Colonic mucosa (tissue), 4 donors: Measurements from ENCODE around the gene RCCD1. TPM values are rescaled to one million over a fixed set of nuclear protein-coding genes. Genes with fewer than 3 reads are reported as not detected.

Experiments used
- DNase-seq: peaks from one replicate; pipeline ENCODE4 v3.0.0-alpha.2; 2020
- H3K27ac ChIP-seq: fragments of 200-600 bp; one replicate; pipeline ENCODE4 v1.8.0; 2021
- H3K27me3 ChIP-seq: fragments of 200-600 bp; one replicate; pipeline ENCODE4 v1.8.0; 2021
- H3K36me3 ChIP-seq: fragments of 200-600 bp; one replicate; pipeline ENCODE4 v1.8.0; 2021
- H3K4me1 ChIP-seq: fragments of 200-600 bp; one replicate; pipeline ENCODE4 v1.8.0; 2021; ENCODE audit warnings: mild to moderate bottlenecking
- H3K4me3 ChIP-seq: fragments of 200-600 bp; one replicate; pipeline ENCODE4 v1.8.0; 2021
- H3K9ac ChIP-seq, 2 donors: one replicate each; pipeline ENCODE4 v1.7.0; 2013; ENCODE audit warnings: control low read depth in 2 of 2, low read depth in 2 of 2, low read length in 2 of 2
- H3K9me3 ChIP-seq: fragments of 200-600 bp; one replicate; pipeline ENCODE4 v1.8.0; 2021
- intact Hi-C: fragments of 100-400 bp; cut with DNase I; formaldehyde crosslinking; loops from one replicate; pipeline ENCODE4 v1.14.1; 2022
- total RNA-seq, 2 donors: library from RNA; stranded (reverse); fragmentation: NEBNext Ultra II Directional in 1 of 2; extraction: Animal tissue kit (Norgen Biotek cat#: 25700) in 1 of 2; gene quantifications; one replicate each; pipeline ENCODE4 v1.2.1, GENCODE V29; 2021
- TF ChIP-seq, protein P1 (sequence below): fragments of 200-600 bp; IDR thresholded peaks from one replicate; pipeline ENCODE4 v1.8.0; 2022; ENCODE audit warnings: antibody characterized with exemption, mild to moderate bottlenecking
- donor health status: healthy.
- donor health status: DM: no; HTN: no; CAD: no.
- donor health status: DM: no; HTN: no; CAD: no.

The RCCD1 gene
- total RNA-seq, 2 donors from 2014 or later: 14.8 to 33.0 TPM

- H3K27ac ChIP-seq: peak overlapping the region; percentile 86
- peak; percentile 95 for DNase-seq
- H3K9ac ChIP-seq: peak overlapping the region; percentile 73 to 82
- no peaks in the 10 kb centered on the region for H3K9me3 ChIP-seq
- intact Hi-C loops: no loop called here
- H3K36me3 ChIP-seq: no peaks in the 10 kb centered on the region
- TF ChIP-seq, protein P1, sequence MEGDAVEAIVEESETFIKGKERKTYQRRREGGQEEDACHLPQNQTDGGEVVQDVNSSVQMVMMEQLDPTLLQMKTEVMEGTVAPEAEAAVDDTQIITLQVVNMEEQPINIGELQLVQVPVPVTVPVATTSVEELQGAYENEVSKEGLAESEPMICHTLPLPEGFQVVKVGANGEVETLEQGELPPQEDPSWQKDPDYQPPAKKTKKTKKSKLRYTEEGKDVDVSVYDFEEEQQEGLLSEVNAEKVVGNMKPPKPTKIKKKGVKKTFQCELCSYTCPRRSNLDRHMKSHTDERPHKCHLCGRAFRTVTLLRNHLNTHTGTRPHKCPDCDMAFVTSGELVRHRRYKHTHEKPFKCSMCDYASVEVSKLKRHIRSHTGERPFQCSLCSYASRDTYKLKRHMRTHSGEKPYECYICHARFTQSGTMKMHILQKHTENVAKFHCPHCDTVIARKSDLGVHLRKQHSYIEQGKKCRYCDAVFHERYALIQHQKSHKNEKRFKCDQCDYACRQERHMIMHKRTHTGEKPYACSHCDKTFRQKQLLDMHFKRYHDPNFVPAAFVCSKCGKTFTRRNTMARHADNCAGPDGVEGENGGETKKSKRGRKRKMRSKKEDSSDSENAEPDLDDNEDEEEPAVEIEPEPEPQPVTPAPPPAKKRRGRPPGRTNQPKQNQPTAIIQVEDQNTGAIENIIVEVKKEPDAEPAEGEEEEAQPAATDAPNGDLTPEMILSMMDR: peak; percentile 88
- no peaks in the 10 kb centered on the region for H3K27me3 ChIP-seq
- peak overlapping the region; percentile 76 for H3K4me3 ChIP-seq
- peaks cover 16% of the 10 kb centered on the region for H3K4me1 ChIP-seq
Observed at GRCh38 chr15:90934256-90934948, 20.3 kb upstream of the RCCD1 start.

DNA sequence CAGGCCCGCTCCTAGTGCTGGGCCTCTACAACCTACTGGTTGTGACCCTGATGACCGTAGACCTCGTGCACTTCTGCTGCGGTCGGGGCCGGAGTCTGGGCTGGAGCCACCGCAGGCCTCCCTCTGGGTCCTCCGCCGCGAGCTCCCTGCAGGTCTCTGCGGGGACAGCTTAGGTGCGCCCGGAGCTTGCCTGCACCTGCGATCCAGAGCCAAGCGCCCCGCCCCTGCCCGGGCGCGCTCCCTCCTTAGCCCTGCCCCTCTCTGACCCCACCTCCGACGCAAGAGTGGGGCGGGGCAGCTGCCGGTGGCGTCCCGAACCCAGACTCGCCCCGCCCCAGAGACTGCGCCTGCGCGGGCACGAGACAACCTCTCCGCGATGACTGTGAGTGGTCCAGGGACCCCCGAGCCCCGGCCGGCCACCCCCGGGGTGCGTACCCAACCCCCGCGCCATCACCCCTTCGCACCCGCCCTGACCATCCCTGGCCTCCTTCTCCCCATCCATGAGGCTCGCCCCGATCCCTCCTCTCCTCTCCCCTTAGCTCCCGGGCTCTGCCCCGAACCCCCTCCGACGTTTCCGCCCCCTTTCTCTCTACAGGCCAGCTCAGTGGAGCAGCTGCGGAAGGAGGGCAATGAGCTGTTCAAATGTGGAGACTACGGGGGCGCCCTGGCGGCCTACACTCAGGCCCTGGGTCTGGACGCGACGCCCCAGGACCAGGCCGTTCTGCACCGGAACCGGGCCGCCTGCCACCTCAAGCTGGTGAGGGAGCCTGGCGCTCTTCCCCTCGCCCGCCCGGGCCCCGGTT lies 19.5 kb upstream of the RCCD1 start, which contains the start of gene UNC45A:
UNC45A (plus strand) TSS at position 337 of the 803 bp plus-strand sequence; CDS start at position 377, 40 bp downstream.
- intact Hi-C loops: no loop called here
- Histone ChIP-seq H3K27ac (peak within 1 kb of the TSS; percentile 86), H3K36me3 (peaks cover under 1% of the 10 kb centered on the region), H3K27me3 (no peaks in the 10 kb centered on the region), H3K9me3 (no peaks in the 10 kb centered on the region), H3K9ac (peak within 1 kb of the TSS; percentile 73 to 82), H3K4me3 (peak within 1 kb of the TSS; percentile 76), H3K4me1 (peaks cover 16% of the 10 kb centered on the region)
- TF ChIP-seq, protein P1: no peak
- peak; percentile 98 for DNase-seq

DNA sequence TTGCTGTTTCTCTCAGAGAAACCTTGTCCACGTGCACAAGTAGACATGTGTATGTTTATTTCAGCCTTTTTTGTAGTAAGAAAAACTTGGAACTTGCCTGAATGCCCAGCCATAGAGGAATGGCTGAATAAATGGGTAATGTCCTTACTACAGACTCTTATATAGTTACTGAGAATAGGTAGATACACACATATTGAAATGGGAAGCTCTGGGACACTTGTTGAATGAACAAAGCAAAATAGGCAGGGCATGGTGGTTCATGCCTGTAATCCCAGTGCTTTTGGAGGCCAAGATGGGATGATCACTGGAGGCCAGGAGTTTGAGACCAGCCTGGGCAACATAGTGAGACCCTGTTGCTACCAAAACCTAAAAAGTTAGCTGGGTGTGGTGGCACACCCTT lies 17.9 kb upstream of the RCCD1 start:
- DNase-seq: no peak
- H3K27me3 ChIP-seq: no peaks in the 10 kb centered on the region
- H3K36me3 ChIP-seq: peaks cover 15% of the 10 kb centered on the region
- H3K4me1 ChIP-seq: peaks cover 16% of the 10 kb centered on the region
- no peaks in the 10 kb centered on the region for H3K9me3 ChIP-seq
- H3K4me3 ChIP-seq: no peak overlapping the region
- H3K9ac ChIP-seq: no peak overlapping the region
- H3K27ac ChIP-seq: no peak overlapping the region
- TF ChIP-seq, protein P1: no peak
- intact Hi-C loops: no loop called here

DNA sequence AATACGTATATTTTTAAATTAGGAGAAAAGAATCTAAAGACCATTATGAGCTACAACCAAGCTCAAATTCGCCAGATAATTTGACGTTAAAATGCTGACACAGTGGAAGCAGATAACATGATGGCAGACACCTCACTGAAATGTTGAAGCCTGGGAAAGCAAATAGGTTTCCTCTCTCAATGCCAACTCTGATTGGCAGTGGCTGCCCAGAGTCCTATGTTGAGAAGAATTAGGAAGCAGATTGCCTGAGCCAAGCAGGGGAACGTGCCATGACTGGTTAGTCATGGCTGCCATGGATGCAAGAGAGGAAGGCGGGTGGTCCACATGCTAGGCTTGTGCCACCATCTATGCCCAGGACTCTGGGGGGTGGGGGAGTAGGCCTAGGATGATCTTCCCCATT lies 16.4 kb upstream of the RCCD1 start:
- no peaks in the 10 kb centered on the region for H3K27me3 ChIP-seq
- peaks cover 13% of the 10 kb centered on the region for H3K4me1 ChIP-seq
- no peak overlapping the region for H3K4me3 ChIP-seq
- TF ChIP-seq, protein P1: no peak
- no peaks in the 10 kb centered on the region for H3K9me3 ChIP-seq
- intact Hi-C loops: no loop called here
- peaks cover 24% of the 10 kb centered on the region for H3K36me3 ChIP-seq
- H3K9ac ChIP-seq: no peak overlapping the region
- H3K27ac ChIP-seq: no peak overlapping the region
- no peak for DNase-seq

DNA sequence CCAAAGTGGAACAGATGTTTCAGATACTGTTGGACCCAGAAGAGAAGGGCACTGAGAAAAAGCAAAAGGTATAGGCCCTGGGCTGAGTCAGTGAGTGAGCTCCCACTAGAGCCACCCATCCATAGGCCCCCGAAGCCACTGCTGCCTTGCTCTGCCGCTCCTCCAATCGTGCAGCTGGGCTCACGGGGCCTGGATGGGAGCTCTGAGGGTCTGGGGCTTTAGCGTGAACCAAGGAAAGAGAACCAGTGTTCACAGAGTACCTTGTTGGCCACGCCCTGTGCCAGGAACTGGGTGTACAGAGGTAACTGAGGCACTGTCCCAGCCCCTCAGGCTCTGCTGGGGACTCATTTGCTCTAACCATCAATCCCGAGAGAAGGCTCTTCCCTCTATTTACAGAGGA lies 14.9 kb upstream of the RCCD1 start:
- no peak overlapping the region for H3K27ac ChIP-seq
- TF ChIP-seq, protein P1: no peak
- H3K4me3 ChIP-seq: no peak overlapping the region
- H3K27me3 ChIP-seq: no peaks in the 10 kb centered on the region
- peaks cover 8% of the 10 kb centered on the region for H3K4me1 ChIP-seq
- intact Hi-C loops: no loop called here
- no peak for DNase-seq
- peaks cover 26% of the 10 kb centered on the region for H3K36me3 ChIP-seq
- no peak overlapping the region for H3K9ac ChIP-seq
- no peaks in the 10 kb centered on the region for H3K9me3 ChIP-seq
